K562 (cell line): Measurements from ENCODE around the gene SLC12A6. TPM values are rescaled to one million over a fixed set of nuclear protein-coding genes. Genes with fewer than 3 reads are reported as not detected.

Experiments
- GTF2A2 ChIP-seq: IDR thresholded peaks from 2 replicates; pipeline ENCODE4 v1.6.1; 2016; ENCODE audit warnings: mild to moderate bottlenecking, missing genetic modification characterization, missing compliant biosample characterization
- HDGF ChIP-seq: fragments of 450-650 bp; IDR thresholded peaks from 2 replicates; pipeline ENCODE4 v1.6.1; 2016
- JUND ChIP-seq, 2 experiments: IDR thresholded peaks; 2 replicates in 1 of 2; 3 replicates in 1 of 2; pipeline ENCODE4 v1.6.1; 2011; ENCODE audit warnings: borderline replicate concordance in 2 of 2, low read depth in 2 of 2, low read length in 2 of 2, improper control_type of control experiment in 1 of 2, missing biosample characterization in 1 of 2, missing genetic modification characterization in 1 of 2, missing genetic modification reagents in 1 of 2
- KDM4B ChIP-seq, 2 experiments: fragments of 450-650 bp in 1 of 2; sonication (generic) in 1 of 2; IDR thresholded peaks; 2 replicates each; pipeline ENCODE4 v1.6.1; 2016 to 2017; ENCODE audit warnings: borderline replicate concordance in 2 of 2, antibody characterized with exemption in 1 of 2, low read depth in 1 of 2, mild to moderate bottlenecking in 1 of 2
- KLF16 ChIP-seq: IDR thresholded peaks from 2 replicates; pipeline ENCODE4 v1.6.1; 2016; ENCODE audit warnings: antibody characterized with exemption
- MAFK ChIP-seq: IDR thresholded peaks from 2 replicates; pipeline ENCODE4 v1.6.1; 2011; ENCODE audit warnings: low read length, improper control_type of control experiment
- NFE2L1 ChIP-seq: fragments of 450-650 bp; IDR thresholded peaks from 2 replicates; pipeline ENCODE4 v1.6.1; 2016; ENCODE audit warnings: missing genetic modification characterization, low read depth, mild to moderate bottlenecking, missing compliant biosample characterization, moderate library complexity, borderline replicate concordance
- NUFIP1 ChIP-seq: fragments of 450-650 bp; IDR thresholded peaks from 2 replicates; pipeline ENCODE4 v1.6.1; 2018; ENCODE audit not compliant: partially characterized antibody
- PRPF4 ChIP-seq: fragments of 200-400 bp; formaldehyde crosslinking; IDR thresholded peaks from one replicate; pipeline ENCODE4 v1.6.1; 2017; ENCODE audit warnings: low read length, low read depth, mild to moderate bottlenecking; ENCODE audit not compliant: insufficient read depth, poor library complexity, severe bottlenecking
- SAFB ChIP-seq: fragments of 200-400 bp; formaldehyde crosslinking; IDR thresholded peaks from 2 replicates; pipeline ENCODE4 v1.6.1; 2017; ENCODE audit warnings: low read depth, low read length, borderline replicate concordance
- SP1 ChIP-seq: sonication (generic); formaldehyde crosslinking; IDR thresholded peaks from 2 replicates; pipeline ENCODE4 v1.8.1; 2022; ENCODE audit warnings: mild to moderate bottlenecking, missing genetic modification reagents
- TRIM28 ChIP-seq: fragments of 450-650 bp; IDR thresholded peaks from 2 replicates; pipeline ENCODE4 v1.6.1; 2017
- ZNF561 ChIP-seq: fragments of 450-650 bp; formaldehyde crosslinking; conservative IDR thresholded peaks from 2 replicates; pipeline ENCODE4 v1.4.0; 2020; ENCODE audit warnings: mild to moderate bottlenecking, moderate library complexity
- polyA plus RNA-seq, 8 experiments: library from polyadenylated mRNA; depleted of rRNA in 4 of 8; stranded (reverse) in 5 of 8; unstranded in 3 of 8; fragments of >200 nt; fragmentation: Nextera tagmentation in 2 of 8; fragmentation: Illumina TruSeq in 1 of 8; extraction: Ambion mirVana in 2 of 8; extraction: Trizol in 1 of 8; gene quantifications; 2 replicates each; pipeline versions ENCODE4 v1.2.1 to v1.2.3, GENCODE V29; 2011 to 2014; ENCODE audit warnings: inconsistent platforms in 1 of 8, missing spikeins in 1 of 8
- total RNA-seq, 7 experiments: library from RNA; depleted of rRNA in 6 of 7; stranded (reverse); fragments of >200 nt in 6 of 7; fragmentation: Illumina TruSeq in 2 of 7; extraction: Trizol in 2 of 7; gene quantifications; 2 replicates each; pipeline versions ENCODE4 v1.2.1 to v1.2.3, GENCODE V29; 2011 to 2021; ENCODE audit warnings: low replicate concordance in 1 of 7
- TF ChIP-seq, protein P1 (sequence below), 2 experiments: fragments of 450-650 bp in 1 of 2; sonication (generic) in 1 of 2; formaldehyde crosslinking; conservative IDR thresholded peaks; 2 replicates each; pipeline versions ENCODE4 v1.4.0 to v1.8.1; 2020 to 2022; ENCODE audit warnings: mild to moderate bottlenecking in 1 of 2, missing genetic modification reagents in 1 of 2
- TF ChIP-seq, protein P2 (sequence below): fragments of 250-450 bp; sonication (Bioruptor Pico); IDR thresholded peaks from 2 replicates; pipeline ENCODE4 v1.5.0; 2022; ENCODE audit warnings: mild to moderate bottlenecking
- TF ChIP-seq, protein P3 (sequence below): sonication (generic); formaldehyde crosslinking; IDR thresholded peaks from 2 replicates; pipeline ENCODE4 v1.8.0; 2023; ENCODE audit warnings: missing genetic modification reagents, mild to moderate bottlenecking, borderline replicate concordance
- TF ChIP-seq, protein P4 (sequence below): fragments of 450-650 bp; IDR thresholded peaks from one replicate; pipeline ENCODE4 v1.6.1; 2018; ENCODE audit warnings: mild to moderate bottlenecking, moderate library complexity; ENCODE audit not compliant: partially characterized antibody
- TF ChIP-seq, protein P5 (sequence below): fragments of 250-450 bp; sonication (Bioruptor Pico); IDR thresholded peaks from 2 replicates; pipeline ENCODE4 v1.5.0; 2021

Gene SLC12A6
- total and polyA plus RNA-seq, 9 of the 15 experiments (the other 6 are each of a cell fraction or from before 2014, with no cell fraction given) = 1.4 to 16.4 (median 6.7) TPM

DNA sequence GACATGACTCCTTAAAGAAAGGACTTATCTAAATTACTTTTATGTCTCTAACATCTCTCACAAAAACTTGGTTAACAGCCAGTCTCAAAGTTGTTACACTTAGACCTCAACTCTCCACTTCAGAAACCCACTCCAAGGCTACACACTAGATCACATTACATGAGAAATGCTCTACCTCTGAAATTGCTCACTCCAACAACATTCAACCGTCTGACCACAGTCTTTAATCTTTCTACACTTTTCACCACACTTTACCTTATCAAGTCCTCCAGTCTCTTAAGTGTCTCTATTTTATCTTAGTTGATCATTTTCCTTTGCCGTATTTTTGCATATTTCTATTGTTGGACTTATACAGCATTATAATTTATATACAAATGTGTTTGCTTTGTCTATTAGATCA lies 5.8 kb downstream of the SLC12A6 start (continued):
- TF ChIP-seq JUND (IDR thresholded peaks at IDR 0.05; ENCODE audit: borderline replicate concordance, low read depth, low read length) = no peak; the same call in 1 of the 2 replicates
- TF ChIP-seq JUND (tag; IDR thresholded peaks at IDR 0.05; ENCODE audit: borderline replicate concordance, low read depth, low read length) = no peak; the same call in 2 of the 3 replicates
- no peak for TF ChIP-seq NFE2L1 (tag)
- TF ChIP-seq, protein P1, sequence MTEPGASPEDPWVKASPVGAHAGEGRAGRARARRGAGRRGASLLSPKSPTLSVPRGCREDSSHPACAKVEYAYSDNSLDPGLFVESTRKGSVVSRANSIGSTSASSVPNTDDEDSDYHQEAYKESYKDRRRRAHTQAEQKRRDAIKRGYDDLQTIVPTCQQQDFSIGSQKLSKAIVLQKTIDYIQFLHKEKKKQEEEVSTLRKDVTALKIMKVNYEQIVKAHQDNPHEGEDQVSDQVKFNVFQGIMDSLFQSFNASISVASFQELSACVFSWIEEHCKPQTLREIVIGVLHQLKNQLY (CRISPR knock-in tag; conservative IDR thresholded peaks at IDR 0.05) = no peak
- TF ChIP-seq, protein P2, sequence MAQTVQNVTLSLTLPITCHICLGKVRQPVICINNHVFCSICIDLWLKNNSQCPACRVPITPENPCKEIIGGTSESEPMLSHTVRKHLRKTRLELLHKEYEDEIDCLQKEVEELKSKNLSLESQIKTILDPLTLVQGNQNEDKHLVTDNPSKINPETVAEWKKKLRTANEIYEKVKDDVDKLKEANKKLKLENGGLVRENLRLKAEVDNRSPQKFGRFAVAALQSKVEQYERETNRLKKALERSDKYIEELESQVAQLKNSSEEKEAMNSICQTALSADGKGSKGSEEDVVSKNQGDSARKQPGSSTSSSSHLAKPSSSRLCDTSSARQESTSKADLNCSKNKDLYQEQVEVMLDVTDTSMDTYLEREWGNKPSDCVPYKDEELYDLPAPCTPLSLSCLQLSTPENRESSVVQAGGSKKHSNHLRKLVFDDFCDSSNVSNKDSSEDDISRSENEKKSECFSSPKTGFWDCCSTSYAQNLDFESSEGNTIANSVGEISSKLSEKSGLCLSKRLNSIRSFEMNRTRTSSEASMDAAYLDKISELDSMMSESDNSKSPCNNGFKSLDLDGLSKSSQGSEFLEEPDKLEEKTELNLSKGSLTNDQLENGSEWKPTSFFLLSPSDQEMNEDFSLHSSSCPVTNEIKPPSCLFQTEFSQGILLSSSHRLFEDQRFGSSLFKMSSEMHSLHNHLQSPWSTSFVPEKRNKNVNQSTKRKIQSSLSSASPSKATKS (CRISPR knock-in tag) = no peak
- TF ChIP-seq PRPF4 = no peak
- TF ChIP-seq ZNF561 = no peak
- no peak for TF ChIP-seq NUFIP1
- TF ChIP-seq HDGF = no peak
- no peak for TF ChIP-seq SAFB
- TF ChIP-seq, protein P3, sequence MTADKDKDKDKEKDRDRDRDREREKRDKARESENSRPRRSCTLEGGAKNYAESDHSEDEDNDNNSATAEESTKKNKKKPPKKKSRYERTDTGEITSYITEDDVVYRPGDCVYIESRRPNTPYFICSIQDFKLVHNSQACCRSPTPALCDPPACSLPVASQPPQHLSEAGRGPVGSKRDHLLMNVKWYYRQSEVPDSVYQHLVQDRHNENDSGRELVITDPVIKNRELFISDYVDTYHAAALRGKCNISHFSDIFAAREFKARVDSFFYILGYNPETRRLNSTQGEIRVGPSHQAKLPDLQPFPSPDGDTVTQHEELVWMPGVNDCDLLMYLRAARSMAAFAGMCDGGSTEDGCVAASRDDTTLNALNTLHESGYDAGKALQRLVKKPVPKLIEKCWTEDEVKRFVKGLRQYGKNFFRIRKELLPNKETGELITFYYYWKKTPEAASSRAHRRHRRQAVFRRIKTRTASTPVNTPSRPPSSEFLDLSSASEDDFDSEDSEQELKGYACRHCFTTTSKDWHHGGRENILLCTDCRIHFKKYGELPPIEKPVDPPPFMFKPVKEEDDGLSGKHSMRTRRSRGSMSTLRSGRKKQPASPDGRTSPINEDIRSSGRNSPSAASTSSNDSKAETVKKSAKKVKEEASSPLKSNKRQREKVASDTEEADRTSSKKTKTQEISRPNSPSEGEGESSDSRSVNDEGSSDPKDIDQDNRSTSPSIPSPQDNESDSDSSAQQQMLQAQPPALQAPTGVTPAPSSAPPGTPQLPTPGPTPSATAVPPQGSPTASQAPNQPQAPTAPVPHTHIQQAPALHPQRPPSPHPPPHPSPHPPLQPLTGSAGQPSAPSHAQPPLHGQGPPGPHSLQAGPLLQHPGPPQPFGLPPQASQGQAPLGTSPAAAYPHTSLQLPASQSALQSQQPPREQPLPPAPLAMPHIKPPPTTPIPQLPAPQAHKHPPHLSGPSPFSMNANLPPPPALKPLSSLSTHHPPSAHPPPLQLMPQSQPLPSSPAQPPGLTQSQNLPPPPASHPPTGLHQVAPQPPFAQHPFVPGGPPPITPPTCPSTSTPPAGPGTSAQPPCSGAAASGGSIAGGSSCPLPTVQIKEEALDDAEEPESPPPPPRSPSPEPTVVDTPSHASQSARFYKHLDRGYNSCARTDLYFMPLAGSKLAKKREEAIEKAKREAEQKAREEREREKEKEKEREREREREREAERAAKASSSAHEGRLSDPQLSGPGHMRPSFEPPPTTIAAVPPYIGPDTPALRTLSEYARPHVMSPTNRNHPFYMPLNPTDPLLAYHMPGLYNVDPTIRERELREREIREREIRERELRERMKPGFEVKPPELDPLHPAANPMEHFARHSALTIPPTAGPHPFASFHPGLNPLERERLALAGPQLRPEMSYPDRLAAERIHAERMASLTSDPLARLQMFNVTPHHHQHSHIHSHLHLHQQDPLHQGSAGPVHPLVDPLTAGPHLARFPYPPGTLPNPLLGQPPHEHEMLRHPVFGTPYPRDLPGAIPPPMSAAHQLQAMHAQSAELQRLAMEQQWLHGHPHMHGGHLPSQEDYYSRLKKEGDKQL = no peak
- no peak for TF ChIP-seq GTF2A2
- no peak for TF ChIP-seq SP1
- TF ChIP-seq MAFK = no peak
- TF ChIP-seq TRIM28 = no peak
- TF ChIP-seq, protein P4, sequence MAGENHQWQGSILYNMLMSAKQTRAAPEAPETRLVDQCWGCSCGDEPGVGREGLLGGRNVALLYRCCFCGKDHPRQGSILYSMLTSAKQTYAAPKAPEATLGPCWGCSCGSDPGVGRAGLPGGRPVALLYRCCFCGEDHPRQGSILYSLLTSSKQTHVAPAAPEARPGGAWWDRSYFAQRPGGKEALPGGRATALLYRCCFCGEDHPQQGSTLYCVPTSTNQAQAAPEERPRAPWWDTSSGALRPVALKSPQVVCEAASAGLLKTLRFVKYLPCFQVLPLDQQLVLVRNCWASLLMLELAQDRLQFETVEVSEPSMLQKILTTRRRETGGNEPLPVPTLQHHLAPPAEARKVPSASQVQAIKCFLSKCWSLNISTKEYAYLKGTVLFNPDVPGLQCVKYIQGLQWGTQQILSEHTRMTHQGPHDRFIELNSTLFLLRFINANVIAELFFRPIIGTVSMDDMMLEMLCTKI = no peak
- no peak for TF ChIP-seq KDM4B (IDR thresholded peaks at IDR 0.05; ENCODE audit: borderline replicate concordance in 2 of 2, low read depth in 1 of 2)
- TF ChIP-seq KLF16 = peak; percentile 24; the same call in 1 of the 2 replicates
- TF ChIP-seq, protein P5, sequence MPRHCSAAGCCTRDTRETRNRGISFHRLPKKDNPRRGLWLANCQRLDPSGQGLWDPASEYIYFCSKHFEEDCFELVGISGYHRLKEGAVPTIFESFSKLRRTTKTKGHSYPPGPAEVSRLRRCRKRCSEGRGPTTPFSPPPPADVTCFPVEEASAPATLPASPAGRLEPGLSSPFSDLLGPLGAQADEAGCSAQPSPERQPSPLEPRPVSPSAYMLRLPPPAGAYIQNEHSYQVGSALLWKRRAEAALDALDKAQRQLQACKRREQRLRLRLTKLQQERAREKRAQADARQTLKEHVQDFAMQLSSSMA (CRISPR knock-in tag) = no peak
